Measurements from ENCODE around the gene JUN. TPM values are rescaled to one million over a fixed set of nuclear protein-coding genes. Genes with fewer than 3 reads are reported as not detected.

JUN gene
- total and polyA plus RNA-seq, 2 donors (not counting 1 experiment from before 2014, with no cell fraction given), result 94.4 to 4,074 TPM

GRCh38 chr1:58739856-58740466 is 43.9 kb downstream of the JUN start:
- H3K9me3 ChIP-seq (ENCODE audit: control extremely low read depth in 1 of 3, control insufficient read depth in 2 of 3, insufficient read depth in 1 of 3, low read length in 2 of 3), result no peaks in the 10 kb centered on the region
- H3K4me3 Mint-ChIP-seq, result no peak overlapping the region
- no peak overlapping the region for H3K27ac Mint-ChIP-seq
- H3K9me3 Mint-ChIP-seq (ENCODE audit: insufficient read depth), result no peaks in the 10 kb centered on the region
- CTCF ChIA-PET, result interaction anchor here (0.6 to 7.7 kb wide), 10 partner anchors 13 to 1021 kb away, joined by 3 to 188 read pairs (median 7); partner anchors contain the start of genes FGGY and JUN
- peak; percentile 75 for DNase-seq
- no peak overlapping the region for H3K27ac ChIP-seq (ENCODE audit: low read length in 2 of 2)
- no peaks in the 10 kb centered on the region for H3K27me3 ChIP-seq (replicated peaks in 1 of 4; ENCODE audit: control extremely low read depth in 1 of 4, control insufficient read depth in 3 of 4, insufficient read depth in 4 of 4, low read length in 3 of 4)
- POLR2A ChIA-PET, result no interaction called here
- no peak overlapping the region for H3K4me3 ChIP-seq (ENCODE audit: control extremely low read depth in 1 of 5, extremely low read depth in 1 of 5, insufficient read depth in 1 of 5, low read depth in 2 of 5, low read length in 4 of 5)
- H3K4me1 Mint-ChIP-seq, result no peaks in the 10 kb centered on the region
- no CpG with 5 or more reads among the region's 3 CpGs for WGBS (ENCODE audit: insufficient coverage)
- ATAC-seq (ENCODE audit: low read depth), result peak; percentile 61
- no peak overlapping the region for H3K9ac ChIP-seq (ENCODE audit: low read length)
- H3K27me3 Mint-ChIP-seq, result peaks cover 12% of the 10 kb centered on the region
- H2AFZ ChIP-seq (ENCODE audit: insufficient read depth, low read depth, low read length, poor library complexity, severe bottlenecking), result no peak overlapping the region
- H3K36me3 ChIP-seq (replicated peaks in 1 of 2; ENCODE audit: control extremely low read depth in 1 of 2, control insufficient read depth in 1 of 2, extremely low read depth in 1 of 2, insufficient read depth in 2 of 2, low read length in 1 of 2), result no peaks in the 10 kb centered on the region
- no peak overlapping the region for H3K4me2 ChIP-seq (replicated peaks; ENCODE audit: low read depth, low read length, poor library complexity, severe bottlenecking)
- H3K79me2 ChIP-seq (ENCODE audit: control insufficient read depth, insufficient read depth, low read length), result no peaks in the 10 kb centered on the region
- intact Hi-C loops (cut with micrococcal nuclease), result loop anchor here (1.0 to 2.0 kb wide), 5 partner anchors 43 to 1207 kb away; no protein-coding TSS in a partner anchor
- H3K4me1 ChIP-seq (ENCODE audit: control insufficient read depth in 2 of 2, insufficient read depth in 2 of 2, low read length in 2 of 2), result no peaks in the 10 kb centered on the region
- no peak for TF ChIP-seq EZH2 (IDR thresholded peaks at IDR 0.05; ENCODE audit: borderline replicate concordance, insufficient read depth, low read depth, low read length, poor library complexity, severe bottlenecking)
- peak; percentile 98 for TF ChIP-seq CTCF (IDR thresholded peaks at IDR 0.05)
- H4K20me1 ChIP-seq (ENCODE audit: control insufficient read depth, insufficient read depth, low read length, poor library complexity, severe bottlenecking), result no peaks in the 10 kb centered on the region

- POLR2A ChIA-PET, result no interaction called here
These were observed 45.0 kb downstream of the JUN start for GRCh38 chr1:58738876-58739275.

More at GRCh38 chr1:58738876-58739275, 45.0 kb downstream of the JUN start:
- Histone ChIP-seq H3K9me3 (ENCODE audit: control extremely low read depth in 1 of 3, control insufficient read depth in 2 of 3, insufficient read depth in 1 of 3, low read length in 2 of 3) (no peaks in the 10 kb centered on the region), H3K36me3 (replicated peaks in 1 of 2; ENCODE audit: control extremely low read depth in 1 of 2, control insufficient read depth in 1 of 2, extremely low read depth in 1 of 2, insufficient read depth in 2 of 2, low read length in 1 of 2) (no peaks in the 10 kb centered on the region), H2AFZ (ENCODE audit: insufficient read depth, low read depth, low read length, poor library complexity, severe bottlenecking) (no peak overlapping the region), H3K4me1 (ENCODE audit: control insufficient read depth in 2 of 2, insufficient read depth in 2 of 2, low read length in 2 of 2) (no peaks in the 10 kb centered on the region), H3K9ac (ENCODE audit: low read length) (no peak overlapping the region), H3K4me2 (replicated peaks; ENCODE audit: low read depth, low read length, poor library complexity, severe bottlenecking) (no peak overlapping the region), H3K27ac (ENCODE audit: low read length in 2 of 2) (no peak overlapping the region), H3K4me3 (ENCODE audit: control extremely low read depth in 1 of 5, extremely low read depth in 1 of 5, insufficient read depth in 1 of 5, low read depth in 2 of 5, low read length in 4 of 5) (no peak overlapping the region), H3K27me3 (replicated peaks in 1 of 4; ENCODE audit: control extremely low read depth in 1 of 4, control insufficient read depth in 3 of 4, insufficient read depth in 4 of 4, low read length in 3 of 4) (no peaks in the 10 kb centered on the region), H4K20me1 (ENCODE audit: control insufficient read depth, insufficient read depth, low read length, poor library complexity, severe bottlenecking) (no peaks in the 10 kb centered on the region), H3K79me2 (ENCODE audit: control insufficient read depth, insufficient read depth, low read length) (no peaks in the 10 kb centered on the region)
- H3K4me1 Mint-ChIP-seq, result no peaks in the 10 kb centered on the region
- CTCF ChIA-PET, result interaction anchor here (1.0 to 7.7 kb wide), 10 partner anchors 9 to 1022 kb away, joined by 3 to 188 read pairs (median 8); no protein-coding TSS in a partner anchor
- no CpG with 5 or more reads among the region's 3 CpGs for WGBS (ENCODE audit: insufficient coverage)
- intact Hi-C loops (cut with micrococcal nuclease), result no loop called here
- no peak for DNase-seq
- no peak for TF ChIP-seq CTCF (IDR thresholded peaks at IDR 0.05)
- TF ChIP-seq EZH2 (IDR thresholded peaks at IDR 0.05; ENCODE audit: borderline replicate concordance, insufficient read depth, low read depth, low read length, poor library complexity, severe bottlenecking), result no peak
- peaks cover 6% of the 10 kb centered on the region for H3K27me3 Mint-ChIP-seq
- no peaks in the 10 kb centered on the region for H3K9me3 Mint-ChIP-seq (ENCODE audit: insufficient read depth)
- ATAC-seq (ENCODE audit: low read depth), result no peak
- H3K4me3 Mint-ChIP-seq, result no peak overlapping the region
- no peak overlapping the region for H3K27ac Mint-ChIP-seq
